K562 (cell line): ENCODE results near the gene AGO3. TPM values are rescaled to one million over a fixed set of nuclear protein-coding genes. Genes with fewer than 3 reads are reported as not detected.

Experiments used
- ATAC-seq: fragments of 200-7000 bp; cut with Tn5 transposase; 3 replicates; pipeline ENCODE4 v1.9.1; 2020; ENCODE audit warnings: moderate library complexity
- BruUV-seq: library from RNA; stranded (reverse); fragments of 400-500 nt; replicated peaks from 2 replicates; lab custom pipeline; 2021; lab: Mats Ljungman, UMichigan
- CTCF ChIA-PET: fragments of 300-600 bp; formaldehyde crosslinking; extraction: SDS; loops from one replicate; lab custom pipeline; 2021; ENCODE audit warnings: low intra/inter-chr PET ratio; lab: Yijun Ruan, JAX
- POLR2A ChIA-PET: fragments of 300-600, 350-650 bp; sonication (Branson Sonifier 250); formaldehyde crosslinking; extraction: SDS; loops from one replicate; lab custom pipeline; 2021; ENCODE audit warnings: antibody characterized with exemption, inconsistent platforms; lab: Yijun Ruan, JAX
- DNase-seq, 4 experiments: peaks; one replicate each; pipeline versions ENCODE4 v3.0.0 to v3.0.0-alpha.2; 2011 to 2018; ENCODE audit warnings: low spot score in 3 of 4, mixed read lengths in 3 of 4; ENCODE audit errors: extremely low read depth in 1 of 4
- FAIRE-seq: peaks from 2 replicates; lab custom pipeline; 2011; peaks lifted over from hg19 to GRCh38; lab: Jason Lieb, UNC
- H2AFZ ChIP-seq: 2 replicates; pipeline ENCODE4 v1.6.0; 2011; ENCODE audit warnings: low read depth, low read length, control low read depth, inconsistent platforms
- H3K27ac ChIP-seq: fragments of 200-600 bp; 3 replicates; pipeline ENCODE4 v1.8.0; 2011; ENCODE audit warnings: low read depth, mild to moderate bottlenecking, control low read depth, inconsistent platforms, low read length, moderate library complexity, mixed read lengths; ENCODE audit errors: extremely low read depth
- H3K27me3 ChIP-seq, 2 experiments: fragments of 300-600 bp in 1 of 2; 2 replicates in 1 of 2; 3 replicates in 1 of 2; pipeline versions ENCODE4 v1.6.0 to v1.8.0; 2011; ENCODE audit warnings: inconsistent platforms in 2 of 2, low read length in 2 of 2, mild to moderate bottlenecking in 1 of 2, mixed read lengths in 1 of 2, moderate library complexity in 1 of 2; ENCODE audit not compliant: control insufficient read depth in 2 of 2, insufficient read depth in 2 of 2
- H3K36me3 ChIP-seq: fragments of 300-600 bp; 3 replicates; pipeline ENCODE4 v1.8.0; 2011; ENCODE audit warnings: mild to moderate bottlenecking, low read length, inconsistent platforms; ENCODE audit not compliant: control insufficient read depth, insufficient read depth
- H3K4me1 ChIP-seq, 2 experiments: fragments of 200-600 bp in 1 of 2; replicated peaks in 1 of 2; 2 replicates in 1 of 2; 3 replicates in 1 of 2; pipeline versions ENCODE4 v1.5.1 to v1.8.0; 2011; ENCODE audit warnings: inconsistent platforms in 2 of 2, low read length in 2 of 2, mild to moderate bottlenecking in 1 of 2, mixed read lengths in 1 of 2, moderate library complexity in 1 of 2; ENCODE audit not compliant: control insufficient read depth in 2 of 2, insufficient read depth in 2 of 2
- H3K4me2 ChIP-seq: 2 replicates; pipeline ENCODE4 v1.6.1; 2011; ENCODE audit warnings: low read length, control low read depth, inconsistent platforms, mixed read lengths; ENCODE audit not compliant: insufficient read depth
- H3K4me3 ChIP-seq: fragments of 200-600 bp; sonication (generic), shearing (Covaris generic); 2 replicates; pipeline ENCODE4 v1.5.1; 2016; ENCODE audit warnings: control low read depth, inconsistent platforms
- H3K79me2 ChIP-seq: fragments of 200-600 bp; 3 replicates; pipeline ENCODE4 v1.8.0; 2011; ENCODE audit warnings: low read length, inconsistent platforms; ENCODE audit not compliant: control insufficient read depth, insufficient read depth
- H3K9ac ChIP-seq, 2 experiments: 2 replicates each; pipeline versions ENCODE4 v1.6.0 to v1.6.1; 2011; ENCODE audit warnings: low read depth in 2 of 2, low read length in 2 of 2, control low read depth in 1 of 2, inconsistent platforms in 1 of 2, mild to moderate bottlenecking in 1 of 2, mixed read lengths in 1 of 2; ENCODE audit not compliant: insufficient read depth in 1 of 2
- H3K9me1 ChIP-seq: one replicate; pipeline ENCODE4 v1.6.0; 2011; ENCODE audit warnings: inconsistent platforms, mild to moderate bottlenecking, low read length, moderate library complexity; ENCODE audit not compliant: control insufficient read depth, insufficient read depth
- H3K9me3 ChIP-seq: replicated peaks from 2 replicates; pipeline ENCODE4 v1.5.1; 2011; ENCODE audit warnings: low read depth, low read length, inconsistent platforms; ENCODE audit not compliant: control insufficient read depth, insufficient read depth
- H4K20me1 ChIP-seq: replicated peaks from 2 replicates; pipeline ENCODE4 v1.6.1; 2011; ENCODE audit warnings: low read length, inconsistent platforms, mixed read lengths; ENCODE audit not compliant: control insufficient read depth, insufficient read depth
- ARID2 ChIP-seq: fragments of 450-650 bp; IDR thresholded peaks from 2 replicates; pipeline ENCODE4 v1.6.1; 2017; ENCODE audit warnings: antibody characterized with exemption, mild to moderate bottlenecking
- RCOR1 ChIP-seq, 2 experiments: IDR thresholded peaks; 2 replicates each; pipeline ENCODE4 v1.6.1; 2012; ENCODE audit warnings: low read depth in 2 of 2, low read length in 2 of 2, borderline replicate concordance in 1 of 2, improper control_type of control experiment in 1 of 2
- WGBS: fragments of 100-300 bp; shearing (Covaris generic); methylation state at CpG from one replicate; pipeline ENCODE4 v1.1.6; 2016; ENCODE audit warnings: low coverage, mixed read lengths; ENCODE audit not compliant: insufficient coverage; ENCODE audit errors: missing lambda C conversion rate; 5-methylcytosine and 5-hydroxymethylcytosine counted together
- in situ Hi-C: fragments of 300-500 bp; cut with MboI; formaldehyde crosslinking; loops from 4 replicates; pipeline ENCODE4 v1.15.0; 2018; ENCODE audit warnings: inconsistent platforms, mixed read lengths
- intact Hi-C: fragments of 100-400 bp; cut with micrococcal nuclease; formaldehyde crosslinking; loops from 2 replicates; pipeline ENCODE4 v1.14.2; 2022
- polyA plus RNA-seq, 8 experiments: library from polyadenylated mRNA; depleted of rRNA in 4 of 8; stranded (reverse) in 5 of 8; unstranded in 3 of 8; fragments of >200 nt; fragmentation: Nextera tagmentation in 2 of 8; fragmentation: Illumina TruSeq in 1 of 8; extraction: Ambion mirVana in 2 of 8; extraction: Trizol in 1 of 8; gene quantifications; 2 replicates each; pipeline versions ENCODE4 v1.2.1 to v1.2.3, GENCODE V29; 2011 to 2014; ENCODE audit warnings: inconsistent platforms in 1 of 8, missing spikeins in 1 of 8
- total RNA-seq, 7 experiments: library from RNA; depleted of rRNA in 6 of 7; stranded (reverse); fragments of >200 nt in 6 of 7; fragmentation: Illumina TruSeq in 2 of 7; extraction: Trizol in 2 of 7; gene quantifications; 2 replicates each; pipeline versions ENCODE4 v1.2.1 to v1.2.3, GENCODE V29; 2011 to 2021; ENCODE audit warnings: low replicate concordance in 1 of 7
- TF ChIP-seq, protein P1 (sequence below): fragments of 450-650 bp; IDR thresholded peaks from 2 replicates; pipeline ENCODE4 v1.6.1; 2018; ENCODE audit warnings: mild to moderate bottlenecking, low read depth; ENCODE audit not compliant: partially characterized antibody
- TF ChIP-seq, protein P2 (sequence below): fragments of 250-450 bp; sonication (Bioruptor Pico); IDR thresholded peaks from 2 replicates; pipeline ENCODE4 v1.9.0; 2021; ENCODE audit warnings: mild to moderate bottlenecking

Gene AGO3
- total and polyA plus RNA-seq, 9 of the 15 experiments (the other 6 are each of a cell fraction or from before 2014, with no cell fraction given): 4.5 to 41.5 (median 22.7) TPM

DNA sequence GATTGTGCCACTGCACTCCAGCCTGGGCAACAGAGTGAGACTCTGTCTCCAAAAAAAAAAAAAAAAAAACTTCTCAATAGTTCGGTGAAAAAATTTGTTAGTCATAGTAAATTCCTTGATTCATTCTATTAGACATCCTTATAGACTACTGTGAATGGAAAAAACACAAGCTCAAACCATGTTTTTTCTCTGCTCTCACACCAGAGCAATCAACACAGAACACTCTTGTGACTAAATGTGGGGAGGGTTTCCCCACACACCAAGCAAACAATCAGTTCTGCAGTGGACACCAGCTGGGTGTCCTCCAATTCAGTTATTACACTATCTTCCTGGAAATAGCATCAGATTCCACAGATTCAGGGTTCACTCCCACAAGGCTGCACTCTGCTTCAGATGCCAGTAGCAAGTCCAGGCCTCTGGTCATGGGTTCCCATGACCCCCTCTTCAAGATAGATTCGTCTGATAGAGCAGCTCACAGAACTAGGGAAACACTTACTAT lies 83.9 kb downstream of the AGO3 start:
- Histone ChIP-seq H3K4me1 (no peaks in the 10 kb centered on the region), H4K20me1 (no peaks in the 10 kb centered on the region), H3K27ac (no peak overlapping the region), H3K79me2 (no peaks in the 10 kb centered on the region), H3K4me3 (no peak overlapping the region), H3K9me1 (no peaks in the 10 kb centered on the region), H2AFZ (no peak overlapping the region), H3K36me3 (peaks cover 59% of the 10 kb centered on the region; the same call in 2 of the 3 replicates), H3K9ac (no peak overlapping the region), H3K27me3 (no peaks in the 10 kb centered on the region), H3K4me2 (no peak overlapping the region), H3K9me3 (no peaks in the 10 kb centered on the region)
- FAIRE-seq (no peak), ATAC-seq (no peak), DNase-seq (no peak)
- WGBS: 33% methylated on average over 1 of the region's 2 CpGs
- TF ChIP-seq, protein P1, sequence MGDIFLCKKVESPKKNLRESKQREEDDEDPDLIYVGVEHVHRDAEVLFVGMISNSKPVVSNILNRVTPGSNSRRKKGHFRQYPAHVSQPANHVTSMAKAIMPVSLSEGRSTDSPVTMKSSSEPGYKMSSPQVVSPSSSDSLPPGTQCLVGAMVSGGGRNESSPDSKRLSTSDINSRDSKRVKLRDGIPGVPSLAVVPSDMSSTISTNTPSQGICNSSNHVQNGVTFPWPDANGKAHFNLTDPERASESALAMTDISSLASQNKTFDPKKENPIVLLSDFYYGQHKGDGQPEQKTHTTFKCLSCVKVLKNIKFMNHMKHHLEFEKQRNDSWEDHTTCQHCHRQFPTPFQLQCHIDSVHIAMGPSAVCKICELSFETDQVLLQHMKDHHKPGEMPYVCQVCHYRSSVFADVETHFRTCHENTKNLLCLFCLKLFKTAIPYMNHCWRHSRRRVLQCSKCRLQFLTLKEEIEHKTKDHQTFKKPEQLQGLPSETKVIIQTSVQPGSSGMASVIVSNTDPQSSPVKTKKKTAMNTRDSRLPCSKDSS: no peak
- TF ChIP-seq, protein P2, sequence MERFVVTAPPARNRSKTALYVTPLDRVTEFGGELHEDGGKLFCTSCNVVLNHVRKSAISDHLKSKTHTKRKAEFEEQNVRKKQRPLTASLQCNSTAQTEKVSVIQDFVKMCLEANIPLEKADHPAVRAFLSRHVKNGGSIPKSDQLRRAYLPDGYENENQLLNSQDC: no peak
- TF ChIP-seq RCOR1 (IDR thresholded peaks at IDR 0.05; ENCODE audit: borderline replicate concordance in 1 of 2, low read depth in 2 of 2, low read length in 2 of 2) (no peak), ARID2 (no peak)
- ChIA-PET CTCF (interaction anchor here (0.6 kb wide), 1 partner anchor 132 kb away, joined by 4 read pairs; no protein-coding TSS in a partner anchor), POLR2A (interaction anchor here (0.8 to 1.6 kb wide), 3 partner anchors 12 to 35 kb away, joined by 3 to 4 read pairs (median 3); no protein-coding TSS in a partner anchor)
- in situ Hi-C loops: no loop called here
- intact Hi-C loops: no loop called here
- BruUV-seq: no TSS peak
